NCI-H526 treated with DMSO at 0.1 percent for 48 hours (cell line): ENCODE measurements around the gene RALGPS1.

ENCODE experiments used
- DNase-seq: peaks from one replicate; lab custom pipeline; 2025; lab: John Stamatoyannopoulos, UW

Gene RALGPS1

DNA sequence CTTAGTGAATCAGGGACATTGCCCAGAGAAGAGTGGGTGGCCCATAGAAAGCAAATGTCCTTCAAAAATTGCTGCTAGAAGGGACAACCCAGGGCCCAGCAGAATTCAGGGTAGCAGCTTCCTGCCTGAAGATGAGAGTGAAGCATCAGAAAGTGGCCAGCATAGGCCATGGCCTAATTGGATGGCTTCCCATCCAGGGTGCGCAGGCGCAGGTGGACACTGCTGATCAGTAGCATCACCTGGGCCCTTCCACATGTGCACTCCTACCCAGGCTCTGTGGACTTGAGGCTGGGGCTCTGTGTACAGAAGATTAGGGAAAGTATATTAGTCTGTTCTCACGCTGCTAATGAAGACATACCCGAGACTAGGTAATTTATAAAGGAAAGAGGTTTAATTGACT, 291.4 kb downstream of the RALGPS1 start:
- no peak for DNase-seq

- no peak for DNase-seq
Measured at GRCh38 chr9:127206666-127207065, 292.1 kb downstream of the RALGPS1 start.

- DNase-seq: no peak
Measured at GRCh38 chr9:127207734-127208410, 293.3 kb downstream of the RALGPS1 start.

- DNase-seq: no peak
Measured at GRCh38 chr9:127208416-127208815, 293.8 kb downstream of the RALGPS1 start.

GRCh38 chr9:127209220-127209619, 294.6 kb downstream of the RALGPS1 start:
- no peak for DNase-seq

DNA sequence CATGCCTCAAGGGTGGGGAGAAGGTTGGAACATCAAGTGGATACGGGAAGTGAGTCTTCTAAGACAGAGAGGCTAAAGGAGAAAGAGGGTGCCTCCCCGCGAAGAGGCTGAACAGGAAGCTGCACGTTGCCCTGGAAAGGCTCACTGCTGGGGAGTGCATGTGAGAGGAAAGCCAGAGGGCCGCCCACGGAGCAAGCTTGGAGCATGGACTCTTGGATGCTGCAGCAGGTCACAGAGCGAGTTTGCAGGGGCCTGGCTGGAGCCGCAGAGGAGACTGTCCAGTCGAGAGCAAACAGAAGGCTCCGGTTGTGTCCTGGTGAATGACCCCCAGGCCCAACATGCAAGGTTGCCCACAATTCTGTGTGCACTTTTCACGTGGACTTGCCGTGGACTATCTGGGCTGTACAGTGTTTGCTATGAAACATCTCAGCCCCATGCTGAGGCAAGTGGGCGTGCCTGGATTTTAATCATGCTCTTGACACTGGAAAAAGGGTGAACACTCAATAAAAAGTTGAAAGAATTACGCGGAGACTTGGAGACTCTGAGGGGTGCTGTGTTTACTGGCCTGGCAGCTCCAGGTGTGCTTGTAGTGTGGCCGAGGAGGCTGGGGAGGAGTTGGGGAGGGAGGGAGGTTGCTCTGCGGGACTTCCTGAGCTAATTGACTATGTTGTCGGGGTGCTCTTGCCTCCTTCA, 295.5 kb downstream of the RALGPS1 start:
- no peak for DNase-seq

- DNase-seq: no peak
Measured at GRCh38 chr9:127210851-127211730, 296.5 kb downstream of the RALGPS1 start.

- no peak for DNase-seq
Measured at GRCh38 chr9:127211983-127212382, 297.4 kb downstream of the RALGPS1 start.

DNA sequence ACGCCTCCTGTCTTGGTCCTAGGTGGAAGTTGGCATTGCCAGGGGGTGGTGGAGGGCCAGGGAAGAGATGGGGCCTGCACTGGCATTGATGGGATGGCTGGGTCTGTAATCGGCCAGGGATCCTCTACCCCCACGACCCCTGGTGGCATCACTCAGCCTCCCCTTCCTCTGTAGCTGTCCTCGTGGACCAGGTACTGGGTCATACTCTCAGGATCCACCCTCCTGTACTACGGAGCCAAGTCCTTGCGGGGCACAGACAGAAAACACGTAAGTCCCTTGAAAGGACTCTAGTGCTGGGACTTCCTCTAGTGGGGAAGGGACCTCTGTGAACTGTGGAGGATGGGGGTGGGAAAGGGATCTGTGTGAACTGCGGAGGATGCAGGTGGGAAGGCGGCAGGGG, 297.9 kb downstream of the RALGPS1 start:
- no peak for DNase-seq

DNA sequence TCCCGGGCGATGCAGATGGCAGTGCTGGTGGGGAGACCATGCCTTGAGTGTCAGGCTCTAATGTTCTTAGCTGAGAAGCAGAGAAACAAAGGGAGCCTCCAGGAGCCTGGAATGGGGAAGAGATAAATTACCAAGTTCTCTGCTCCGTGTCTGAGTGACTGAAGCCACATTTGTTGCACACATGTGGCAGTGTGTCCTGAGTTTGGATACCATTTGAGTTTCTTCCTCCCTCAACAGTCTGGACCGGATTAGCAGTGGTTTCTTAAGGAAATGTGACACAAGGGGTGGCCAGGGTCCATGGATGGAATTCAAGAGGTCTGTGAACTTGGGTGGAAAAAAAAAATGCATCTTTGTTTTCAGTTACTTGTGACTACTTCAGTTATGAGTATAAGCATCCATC, 299.3 kb downstream of the RALGPS1 start:
- DNase-seq: no peak

- no peak for DNase-seq
Measured at GRCh38 chr9:127214421-127215267, 300.1 kb downstream of the RALGPS1 start.

DNA sequence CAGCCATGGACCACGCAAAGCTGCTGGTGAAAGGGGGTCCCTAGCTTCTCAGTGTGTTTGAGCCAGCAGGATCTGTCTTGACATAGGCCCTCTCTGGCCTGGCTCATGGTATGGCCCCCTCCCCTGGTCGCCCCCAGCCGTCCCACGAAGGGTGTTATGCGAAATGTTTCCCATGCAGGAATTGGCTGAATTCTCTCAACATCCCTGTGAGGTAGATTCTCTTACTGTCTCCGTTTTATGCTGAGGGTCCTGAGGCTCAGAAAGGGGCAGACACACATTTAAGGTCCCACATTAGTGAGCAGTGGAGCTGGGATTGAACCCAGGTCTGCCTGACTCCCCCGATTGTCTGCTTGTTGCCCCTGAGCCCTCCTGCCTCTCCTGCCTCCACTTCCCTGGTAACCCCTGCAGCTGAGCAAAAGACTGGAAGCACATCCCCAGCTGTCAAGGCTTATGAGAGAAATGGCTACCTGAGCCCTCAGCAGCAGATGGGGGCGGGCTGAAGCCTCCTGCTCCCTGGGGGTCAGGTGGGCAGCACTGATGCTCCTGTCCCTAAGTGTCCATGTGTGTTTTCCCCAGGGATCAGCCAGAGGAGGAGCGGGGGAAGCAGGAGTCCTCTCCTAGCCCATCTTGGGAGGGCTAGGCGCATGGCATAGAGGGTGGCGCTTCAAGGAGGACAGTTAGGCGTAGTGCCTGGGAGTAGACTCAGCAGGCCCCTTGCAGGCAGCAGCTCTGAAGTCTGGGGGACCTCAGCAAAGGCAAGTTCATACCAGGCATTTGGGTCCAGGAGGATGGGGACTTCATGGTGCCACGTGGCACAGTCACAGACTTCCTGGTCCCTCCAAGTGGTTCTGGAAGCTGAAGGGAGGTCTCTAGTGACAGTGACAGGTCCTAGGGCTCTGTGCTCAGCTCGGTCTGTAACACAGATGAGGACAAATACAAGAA, 301.0 kb downstream of the RALGPS1 start:
- no peak for DNase-seq

DNA sequence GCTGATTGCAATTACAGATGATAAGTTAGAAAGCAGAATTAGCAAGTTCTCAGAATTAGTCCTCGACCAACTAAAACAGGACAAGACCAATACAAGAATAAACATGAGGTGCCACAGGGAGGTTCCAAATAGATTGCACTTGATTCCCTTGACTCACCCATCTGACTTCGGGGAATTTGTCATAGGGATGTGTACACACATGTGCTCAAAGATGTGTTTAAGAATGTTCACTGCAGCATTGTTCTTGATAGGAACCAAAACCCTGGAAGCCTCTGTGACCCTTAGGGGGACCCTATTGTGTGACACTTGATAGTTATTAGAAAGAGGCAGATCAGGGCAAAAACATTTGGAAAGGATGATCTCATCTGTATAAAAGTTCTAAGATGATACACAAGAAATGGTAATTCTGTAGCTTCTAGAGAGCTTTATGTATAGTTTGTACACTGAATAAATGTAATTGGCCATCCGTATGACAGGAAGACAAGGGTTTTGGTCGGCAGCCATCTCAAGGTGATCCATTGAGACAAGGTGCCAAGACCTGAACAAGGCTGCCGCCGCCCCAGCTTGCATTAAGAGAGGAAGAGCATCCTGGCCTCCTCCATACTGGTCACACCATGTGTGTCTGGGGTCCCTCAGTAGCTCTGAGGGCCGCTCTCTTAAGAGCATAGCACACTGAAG, 301.8 kb downstream of the RALGPS1 start:
- DNase-seq: no peak

GRCh38 chr9:127216888-127217217, 302.3 kb downstream of the RALGPS1 start:
- DNase-seq: no peak

DNA sequence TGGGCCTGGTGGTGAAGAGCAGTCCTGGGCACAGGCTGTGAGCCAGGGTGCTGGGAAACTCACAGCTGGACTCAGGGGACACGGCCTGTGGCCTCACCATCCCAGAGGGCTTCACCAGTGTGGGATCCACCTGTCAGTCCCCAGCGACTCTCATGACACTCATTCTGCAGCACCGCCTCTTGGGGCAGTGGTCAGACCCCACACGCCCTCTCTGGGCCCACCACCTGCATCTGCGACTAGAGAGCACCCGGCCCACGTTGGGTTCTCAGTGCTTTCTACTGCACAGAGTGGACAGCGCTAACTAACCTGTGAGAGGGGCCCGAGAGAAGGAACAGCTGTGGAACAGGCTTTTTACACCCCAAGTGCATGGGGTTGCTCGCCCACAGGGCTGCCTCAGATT, 304.2 kb downstream of the RALGPS1 start:
- DNase-seq: no peak

- no peak for DNase-seq
Measured at GRCh38 chr9:127219520-127219919, 304.9 kb downstream of the RALGPS1 start.

DNA sequence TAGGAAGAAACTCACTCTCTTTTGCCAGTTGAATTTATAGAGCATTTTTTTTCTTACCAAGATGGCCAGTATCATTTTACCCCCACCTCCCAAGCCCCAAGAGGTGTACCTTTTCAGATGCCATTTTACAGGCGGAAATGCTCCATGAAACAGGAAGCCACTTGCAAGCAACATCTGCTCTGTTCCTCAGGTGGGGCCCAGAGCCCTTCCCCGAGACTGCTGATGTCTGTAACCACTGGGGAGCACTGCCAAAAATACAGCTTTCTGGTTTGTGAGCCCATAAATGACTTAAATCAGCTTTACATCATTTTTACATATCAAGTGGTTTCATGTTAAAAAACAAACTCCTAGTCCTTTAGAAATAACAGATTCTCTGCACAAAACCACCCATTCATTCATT, 307.1 kb downstream of the RALGPS1 start:
- DNase-seq: no peak

DNA sequence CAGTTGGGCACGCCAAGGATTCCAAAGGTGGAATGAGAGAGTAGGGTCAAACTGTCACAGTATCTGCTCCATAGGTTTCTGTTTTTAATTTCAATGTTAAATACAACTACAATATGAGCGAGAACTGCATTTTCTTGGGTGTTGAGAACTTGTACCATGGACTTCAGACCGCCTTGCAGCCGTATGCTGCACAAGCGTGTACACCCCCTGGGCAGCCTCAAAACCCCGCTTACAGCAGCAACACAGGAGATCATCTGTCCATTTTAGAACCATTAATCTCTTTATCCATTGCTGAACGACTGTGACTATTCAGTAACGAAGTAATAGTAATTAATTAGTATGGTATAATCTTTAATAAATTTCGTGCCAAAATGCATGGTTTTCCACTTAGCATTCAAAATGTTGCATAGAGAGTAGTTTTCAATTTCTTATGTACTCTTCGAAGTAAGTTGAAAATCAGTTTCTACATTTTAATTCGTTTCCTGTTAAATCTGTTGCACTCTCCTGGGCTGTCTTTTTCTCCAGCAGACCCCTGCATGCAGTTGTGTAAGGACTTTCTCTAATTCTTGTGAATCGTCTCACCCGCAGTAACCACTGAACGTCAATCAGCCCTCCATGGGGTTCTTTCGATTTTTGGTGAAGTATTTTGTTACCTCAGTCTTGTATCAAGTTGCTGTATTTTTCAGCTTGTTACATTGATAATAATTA, 308.0 kb downstream of the RALGPS1 start:
- no peak for DNase-seq

GRCh38 chr9:127223266-127223665, 308.7 kb downstream of the RALGPS1 start:
- DNase-seq: no peak

- no peak for DNase-seq
Measured at GRCh38 chr9:127223810-127224177, 309.2 kb downstream of the RALGPS1 start.
